H1 (cell line): ENCODE measurements around the gene CAT. TPM values are rescaled to one million over a fixed set of nuclear protein-coding genes. Genes with fewer than 3 reads are reported as not detected.

ENCODE experiments used
- CTCF ChIA-PET: fragments of 300-600 bp; sonication (Branson Sonifier 250); formaldehyde crosslinking; loops from one replicate; lab custom pipeline; 2021; ENCODE audit not compliant: partially characterized antibody; lab: Charles Lee
- POLR2A ChIA-PET: fragments of 300-600 bp; sonication (Branson Sonifier 250); formaldehyde crosslinking; loops from one replicate; lab custom pipeline; 2021; ENCODE audit warnings: inconsistent platforms; ENCODE audit not compliant: partially characterized antibody; lab: Charles Lee
- DNase-seq, 2 experiments: peaks; one replicate each; pipeline versions ENCODE4 v3.0.0 to v3.0.0-alpha.2; 2010 to 2022; ENCODE audit warnings: low spot score in 2 of 2, low read depth in 1 of 2, mixed read lengths in 1 of 2
- FAIRE-seq: peaks from 2 replicates; lab custom pipeline; 2011; peaks lifted over from hg19 to GRCh38; lab: Jason Lieb, UNC
- H2AFZ ChIP-seq: 2 replicates; pipeline ENCODE4 v1.8.1; 2012; ENCODE audit warnings: low read length, inconsistent platforms
- H2AK5ac ChIP-seq: 2 replicates; pipeline ENCODE4 v1.6.1; 2013; ENCODE audit warnings: low read depth, low read length
- H2BK120ac ChIP-seq: replicated peaks from 2 replicates; pipeline ENCODE3; 2013; ENCODE audit warnings: low read depth, low read length, inconsistent platforms
- H2BK12ac ChIP-seq: 2 replicates; pipeline ENCODE4 v1.6.1; 2013; ENCODE audit warnings: low read depth, low read length
- H2BK15ac ChIP-seq: 2 replicates; pipeline ENCODE4 v1.6.1; 2013; ENCODE audit warnings: low read length
- H2BK20ac ChIP-seq: 2 replicates; pipeline ENCODE4 v1.6.1; 2013; ENCODE audit warnings: low read length
- H2BK5ac ChIP-seq: 2 replicates; pipeline ENCODE4 v1.6.1; 2013; ENCODE audit warnings: low read depth, low read length
- H3K14ac ChIP-seq: 2 replicates; pipeline ENCODE4 v1.6.1; 2013; ENCODE audit warnings: inconsistent platforms; ENCODE audit not compliant: insufficient read length
- H3K18ac ChIP-seq: 2 replicates; pipeline ENCODE4 v1.6.1; 2013; ENCODE audit warnings: low read length; ENCODE audit errors: extremely low read depth
- H3K23ac ChIP-seq: 2 replicates; pipeline ENCODE4 v1.6.1; 2013; ENCODE audit warnings: inconsistent platforms; ENCODE audit not compliant: insufficient read length
- H3K23me2 ChIP-seq: 2 replicates; pipeline ENCODE4 v1.6.1; 2013; ENCODE audit warnings: low read depth, low read length
- H3K27ac ChIP-seq: 2 replicates; pipeline ENCODE4 v1.6.1; 2011; ENCODE audit warnings: low read depth, low read length, inconsistent platforms
- H3K27me3 ChIP-seq, 4 experiments: replicated peaks in 1 of 4; 1 replicate in 1 of 4; 2 replicates in 3 of 4; pipeline versions ENCODE4 v1.6.1 to v1.8.1; 2011 to 2013; ENCODE audit warnings: low read length in 3 of 4, mild to moderate bottlenecking in 3 of 4, inconsistent platforms in 2 of 4, mixed read lengths in 2 of 4, moderate library complexity in 1 of 4; ENCODE audit not compliant: control insufficient read depth in 3 of 4, insufficient read depth in 3 of 4; ENCODE audit errors: extremely low read depth in 1 of 4
- H3K36me3 ChIP-seq, 4 experiments: 2 replicates each; pipeline versions ENCODE4 v1.6.1 to v1.8.1; 2011 to 2013; ENCODE audit warnings: mild to moderate bottlenecking in 4 of 4, low read length in 3 of 4, moderate library complexity in 2 of 4, control low read depth in 1 of 4, inconsistent platforms in 1 of 4; ENCODE audit not compliant: insufficient read depth in 4 of 4, control insufficient read depth in 2 of 4
- H3K4ac ChIP-seq: replicated peaks from 2 replicates; pipeline ENCODE3; 2013; ENCODE audit warnings: low read length, low read depth, mixed read lengths, inconsistent platforms; ENCODE audit not compliant: insufficient read length
- H3K4me1 ChIP-seq, 4 experiments: replicated peaks in 1 of 4; 1 replicate in 1 of 4; 2 replicates in 3 of 4; pipeline versions ENCODE4 v1.6.1 to v1.8.1; 2011 to 2013; ENCODE audit warnings: low read length in 3 of 4, inconsistent platforms in 2 of 4, mixed read lengths in 1 of 4; ENCODE audit not compliant: insufficient read depth in 4 of 4, control insufficient read depth in 3 of 4
- H3K4me2 ChIP-seq, 2 experiments: 2 replicates each; pipeline versions ENCODE4 v1.6.1 to v1.8.1; 2011 to 2013; ENCODE audit warnings: low read depth in 2 of 2, low read length in 2 of 2, control low read depth in 1 of 2, inconsistent platforms in 1 of 2, mild to moderate bottlenecking in 1 of 2; ENCODE audit not compliant: insufficient read depth in 1 of 2
- H3K4me3 ChIP-seq, 4 experiments: fragments of 200-600, 300-600 bp in 1 of 4; sonication (generic), shearing (Covaris generic), sonication (Bioruptor Twin) in 1 of 4; 2 replicates each; pipeline versions ENCODE4 v1.5.1 to v1.8.1; 2011 to 2016; ENCODE audit warnings: low read length in 4 of 4, low read depth in 3 of 4, control low read depth in 2 of 4, inconsistent platforms in 2 of 4, mild to moderate bottlenecking in 2 of 4, mixed read lengths in 1 of 4, moderate library complexity in 1 of 4; ENCODE audit not compliant: insufficient read depth in 2 of 4; ENCODE audit errors: extremely low read depth in 1 of 4
- H3K56ac ChIP-seq: replicated peaks from 2 replicates; pipeline ENCODE3; 2013; ENCODE audit warnings: low read depth, mild to moderate bottlenecking, mixed read lengths, low read length, inconsistent platforms; ENCODE audit not compliant: insufficient read length
- H3K79me1 ChIP-seq: 2 replicates; pipeline ENCODE4 v1.6.1; 2013; ENCODE audit warnings: low read depth, low read length, control low read depth
- H3K79me2 ChIP-seq, 2 experiments: 2 replicates each; pipeline versions ENCODE4 v1.6.1 to v1.8.1; 2012 to 2013; ENCODE audit warnings: low read length in 2 of 2, mild to moderate bottlenecking in 2 of 2, inconsistent platforms in 1 of 2; ENCODE audit not compliant: insufficient read depth in 2 of 2, control insufficient read depth in 1 of 2
- H3K9ac ChIP-seq, 4 experiments: replicated peaks in 1 of 4; 1 replicate in 1 of 4; 2 replicates in 3 of 4; pipeline versions ENCODE4 v1.6.1 to v1.8.1; 2011 to 2013; ENCODE audit warnings: low read depth in 3 of 4, low read length in 3 of 4, control low read depth in 2 of 4, mild to moderate bottlenecking in 2 of 4, moderate library complexity in 2 of 4, inconsistent platforms in 1 of 4; ENCODE audit errors: extremely low read depth in 1 of 4
- H3K9me3 ChIP-seq, 2 experiments: 2 replicates each; pipeline versions ENCODE4 v1.6.1 to v1.8.1; 2012 to 2013; ENCODE audit warnings: mild to moderate bottlenecking in 2 of 2, moderate library complexity in 2 of 2, control low read depth in 1 of 2, inconsistent platforms in 1 of 2, low read depth in 1 of 2, low read length in 1 of 2, mixed read lengths in 1 of 2; ENCODE audit not compliant: insufficient read depth in 2 of 2
- H4K20me1 ChIP-seq, 2 experiments: replicated peaks in 1 of 2; 2 replicates each; pipeline versions ENCODE3 to v1.8.1; 2011 to 2013; ENCODE audit warnings: inconsistent platforms in 2 of 2, low read length in 2 of 2, mild to moderate bottlenecking in 1 of 2; ENCODE audit not compliant: insufficient read depth in 2 of 2, control insufficient read depth in 1 of 2
- H4K5ac ChIP-seq: 2 replicates; pipeline ENCODE4 v1.6.1; 2013; ENCODE audit warnings: low read length, low read depth, mixed read lengths, inconsistent platforms; ENCODE audit not compliant: insufficient read length
- H4K8ac ChIP-seq: 2 replicates; pipeline ENCODE4 v1.8.0; 2013; ENCODE audit warnings: mild to moderate bottlenecking, moderate library complexity, low read length, inconsistent platforms; ENCODE audit not compliant: insufficient read depth; ENCODE audit errors: extremely low read depth
- H4K91ac ChIP-seq: replicated peaks from 2 replicates; pipeline ENCODE3; 2013; ENCODE audit warnings: low read length, mixed read lengths, inconsistent platforms; ENCODE audit not compliant: insufficient read length
- POLR2AphosphoS5 ChIP-seq: IDR thresholded peaks from 2 replicates; pipeline ENCODE4 v1.6.1; 2011; ENCODE audit warnings: low read depth, low read length
- SRF ChIP-seq: IDR thresholded peaks from 2 replicates; pipeline ENCODE4 v1.6.1; 2011; ENCODE audit warnings: mild to moderate bottlenecking, low read depth, low read length, moderate library complexity
- WGBS, 2 experiments: shearing (Covaris generic) in 1 of 2; methylation state at CpG; one replicate each; pipeline versions ENCODE4 v1.1.6 to v1.1.7; 2013 to 2015; ENCODE audit warnings: low lambda C conversion rate in 2 of 2, mixed read lengths in 2 of 2, inconsistent platforms in 1 of 2, low coverage in 1 of 2, missing lambda C conversion rate in 1 of 2; ENCODE audit not compliant: insufficient replicate concordance in 2 of 2, insufficient coverage in 1 of 2, insufficient read length in 1 of 2; ENCODE audit errors: extremely low coverage in 1 of 2, missing lambda C conversion rate in 1 of 2; 5-methylcytosine and 5-hydroxymethylcytosine counted together
- polyA plus RNA-seq, 7 experiments: library from polyadenylated mRNA; depleted of rRNA in 3 of 7; stranded (reverse) in 5 of 7; unstranded in 2 of 7; fragments of >200 nt in 5 of 7; fragments of 200-250 nt in 2 of 7; gene quantifications; 1 replicate in 5 of 7; 2 replicates in 1 of 7; 4 replicates in 1 of 7; pipeline versions ENCODE4 v1.2.1 to v1.2.3, GENCODE V29; 2011 to 2013; ENCODE audit warnings: missing spikeins in 2 of 7, mixed read lengths in 2 of 7
- total RNA-seq: library from RNA; stranded (reverse); fragmentation: NEBNext Ultra II Directional; extraction: Animal tissue kit (Norgen Biotek cat#: 25700); gene quantifications from 2 replicates; pipeline ENCODE4 v1.2.1, GENCODE V29; 2021
- TF ChIP-seq, protein P1 (sequence below): IDR thresholded peaks from 2 replicates; pipeline ENCODE4 v1.6.1; 2012; ENCODE audit warnings: inconsistent platforms

CAT gene
- total and polyA plus RNA-seq, 2 of the 8 experiments (the other 6 are each of a cell fraction or from before 2014, with no cell fraction given): 9.6 to 15.0 TPM

DNA sequence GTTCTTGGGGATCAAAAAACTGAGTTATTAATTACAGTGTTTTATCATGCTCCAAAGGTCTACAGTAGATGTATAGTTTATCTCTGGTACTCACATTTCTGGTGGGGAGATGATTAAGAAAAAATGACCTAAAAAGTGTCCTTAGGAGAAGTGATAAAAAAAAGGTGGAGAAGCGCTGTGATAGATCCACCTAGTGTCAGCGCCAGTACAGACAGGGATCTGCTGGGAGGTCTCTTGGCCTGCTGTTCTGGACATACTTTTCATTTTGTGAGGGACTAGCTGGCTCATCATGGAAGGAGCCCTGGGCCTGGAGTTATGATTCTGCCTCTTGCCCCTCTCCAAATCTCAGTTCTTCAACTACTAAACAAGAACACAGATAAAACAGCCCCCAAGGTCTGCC is 71.9 kb downstream of the CAT start:
- Histone ChIP-seq H4K5ac (no peak overlapping the region), H4K91ac (no peak overlapping the region), H3K4me3 (no peak overlapping the region), H3K79me1 (no peaks in the 10 kb centered on the region), H2BK20ac (no peak overlapping the region), H4K8ac (no peak overlapping the region), H2BK120ac (no peak overlapping the region), H3K9me3 (no peaks in the 10 kb centered on the region), H2BK5ac (no peak overlapping the region), H3K4me1 (peaks cover 0 to 9% (median 5%) of the 10 kb centered on the region in 4 experiments; a peak in 4 of 7 replicates), H3K4me2 (no peak overlapping the region), H2AFZ (no peak overlapping the region), H3K56ac (no peak overlapping the region), H3K9ac (no peak overlapping the region), H3K4ac (no peak overlapping the region), H2BK15ac (no peak overlapping the region), H3K18ac (no peak overlapping the region), H2BK12ac (no peak overlapping the region), H3K36me3 (no peaks in the 10 kb centered on the region), H3K27ac (no peak overlapping the region), H3K14ac (no peak overlapping the region), H4K20me1 (no peaks in the 10 kb centered on the region), H3K23ac (no peak overlapping the region), H2AK5ac (no peak overlapping the region), H3K23me2 (no peaks in the 10 kb centered on the region), H3K27me3 (no peaks in the 10 kb centered on the region), H3K79me2 (no peaks in the 10 kb centered on the region)
- ChIA-PET POLR2A (no interaction called here), CTCF (interaction anchor here (1.5 to 5.5 kb wide), 3 partner anchors 9 to 75 kb away, joined by 3 to 72 read pairs (median 46); no protein-coding TSS in a partner anchor)
- 100% methylated on average over 2 of the region's 2 CpGs; no CpG with 5 or more reads in 1 of the 2 experiments for WGBS, 2 experiments
- DNase-seq (no peak), FAIRE-seq (no peak)
- TF ChIP-seq, protein P1, sequence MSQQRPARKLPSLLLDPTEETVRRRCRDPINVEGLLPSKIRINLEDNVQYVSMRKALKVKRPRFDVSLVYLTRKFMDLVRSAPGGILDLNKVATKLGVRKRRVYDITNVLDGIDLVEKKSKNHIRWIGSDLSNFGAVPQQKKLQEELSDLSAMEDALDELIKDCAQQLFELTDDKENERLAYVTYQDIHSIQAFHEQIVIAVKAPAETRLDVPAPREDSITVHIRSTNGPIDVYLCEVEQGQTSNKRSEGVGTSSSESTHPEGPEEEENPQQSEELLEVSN: no peak
- TF ChIP-seq POLR2AphosphoS5: no peak
- TF ChIP-seq SRF: no peak
